Stimulated activated CD8-positive, alpha-beta memory T cell treated with anti-CD3 and anti-CD28 coated beads, Interleukin-4, amount 100 ng/mL, for 24 hours (primary cell): ENCODE measurements around the gene PLPPR3.
A peak's percentile ranks its signal among the peaks of the same experiment; 100 is the strongest.

ENCODE experiments used
- DNase-seq: peaks from one replicate; pipeline ENCODE4 v3.0.0-alpha.2; 2020; ENCODE audit warnings: low read depth

Gene PLPPR3, protein sequence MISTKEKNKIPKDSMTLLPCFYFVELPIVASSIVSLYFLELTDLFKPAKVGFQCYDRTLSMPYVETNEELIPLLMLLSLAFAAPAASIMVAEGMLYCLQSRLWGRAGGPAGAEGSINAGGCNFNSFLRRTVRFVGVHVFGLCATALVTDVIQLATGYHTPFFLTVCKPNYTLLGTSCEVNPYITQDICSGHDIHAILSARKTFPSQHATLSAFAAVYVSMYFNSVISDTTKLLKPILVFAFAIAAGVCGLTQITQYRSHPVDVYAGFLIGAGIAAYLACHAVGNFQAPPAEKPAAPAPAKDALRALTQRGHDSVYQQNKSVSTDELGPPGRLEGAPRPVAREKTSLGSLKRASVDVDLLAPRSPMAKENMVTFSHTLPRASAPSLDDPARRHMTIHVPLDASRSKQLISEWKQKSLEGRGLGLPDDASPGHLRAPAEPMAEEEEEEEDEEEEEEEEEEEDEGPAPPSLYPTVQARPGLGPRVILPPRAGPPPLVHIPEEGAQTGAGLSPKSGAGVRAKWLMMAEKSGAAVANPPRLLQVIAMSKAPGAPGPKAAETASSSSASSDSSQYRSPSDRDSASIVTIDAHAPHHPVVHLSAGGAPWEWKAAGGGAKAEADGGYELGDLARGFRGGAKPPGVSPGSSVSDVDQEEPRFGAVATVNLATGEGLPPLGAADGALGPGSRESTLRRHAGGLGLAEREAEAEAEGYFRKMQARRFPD

DNA sequence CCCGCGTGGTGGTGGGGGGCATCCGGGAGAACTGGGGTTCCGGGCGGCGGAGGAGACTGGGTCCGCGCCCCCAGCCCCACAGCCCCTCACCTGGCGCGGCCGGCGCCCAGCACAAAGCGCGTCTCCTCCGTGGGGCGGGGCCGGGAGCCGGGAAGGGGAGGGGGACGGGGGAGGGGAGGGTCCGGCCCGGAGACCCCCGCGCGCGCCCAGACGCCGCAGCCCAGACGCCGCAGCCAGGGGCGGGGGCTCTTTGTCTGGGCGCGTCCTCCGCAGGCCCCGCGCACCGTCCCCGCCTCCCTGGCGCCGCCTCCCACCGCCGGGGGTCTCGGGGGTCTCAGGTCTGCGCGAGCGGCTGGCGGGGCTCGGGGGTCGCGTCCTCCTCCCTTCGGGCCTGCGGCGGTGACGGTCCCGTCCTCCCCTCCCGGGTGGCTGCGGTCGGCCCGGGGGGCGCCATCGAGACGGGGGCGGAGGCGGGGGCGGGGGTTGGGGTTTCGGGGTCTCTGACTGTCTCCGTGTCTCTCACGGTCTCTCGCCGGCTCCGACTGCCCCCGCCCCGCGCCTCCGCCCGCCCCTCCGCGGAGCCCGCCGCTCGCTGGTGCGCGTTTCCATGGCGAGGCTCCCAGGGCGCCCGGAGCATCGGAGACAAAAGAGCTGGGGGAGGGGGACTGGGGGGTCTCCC lies at the start of gene PLPPR3:
PLPPR3 (minus strand) TSS at position 131 of the 679 bp plus-strand sequence. CDS start 396 bp downstream, outside the sequence.
- no peak for DNase-seq

DNA sequence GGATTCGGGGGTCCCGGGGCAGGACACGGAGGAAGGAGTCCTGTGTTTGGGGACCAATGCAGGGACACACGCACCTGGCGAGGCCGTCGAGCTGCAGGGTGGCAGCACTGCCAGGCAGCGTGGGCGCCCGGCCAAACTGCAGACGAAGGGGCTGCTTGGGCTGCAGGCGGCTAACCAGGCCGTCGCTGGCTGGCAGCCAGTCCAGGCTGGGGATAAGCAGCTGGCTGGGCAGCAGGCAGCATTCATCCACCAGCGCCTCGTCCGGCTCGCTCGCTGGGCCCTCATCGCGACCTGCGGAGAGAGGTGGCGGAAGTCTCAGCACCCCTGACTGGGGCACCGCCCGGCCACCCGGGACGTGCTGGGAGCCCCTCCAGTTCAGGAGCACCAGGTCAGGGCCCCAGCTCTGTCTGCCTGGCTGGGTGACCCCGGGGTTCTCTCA lies 49.2 kb upstream of the PLPPR3 start:
- DNase-seq, result no peak

DNA sequence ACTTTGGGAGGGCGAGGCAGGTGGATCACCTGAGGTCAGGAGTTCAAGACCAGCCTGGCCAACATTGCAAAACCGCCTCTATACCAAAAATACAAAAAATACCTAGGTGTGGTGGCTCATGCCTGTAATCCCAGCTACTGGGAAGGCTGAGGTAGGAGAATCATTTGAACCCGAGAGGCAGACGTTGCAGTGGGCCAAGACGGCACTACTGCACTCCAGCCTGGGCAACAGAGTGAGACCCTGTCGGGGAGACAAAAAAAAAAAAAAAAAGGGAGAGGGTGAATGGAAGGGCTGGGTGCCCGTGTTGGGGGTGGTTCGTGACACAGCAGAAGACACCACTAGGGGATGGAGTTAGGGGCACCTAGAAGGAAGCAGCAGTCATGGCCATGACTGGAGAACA lies 48.6 kb upstream of the PLPPR3 start:
- no peak for DNase-seq

DNA sequence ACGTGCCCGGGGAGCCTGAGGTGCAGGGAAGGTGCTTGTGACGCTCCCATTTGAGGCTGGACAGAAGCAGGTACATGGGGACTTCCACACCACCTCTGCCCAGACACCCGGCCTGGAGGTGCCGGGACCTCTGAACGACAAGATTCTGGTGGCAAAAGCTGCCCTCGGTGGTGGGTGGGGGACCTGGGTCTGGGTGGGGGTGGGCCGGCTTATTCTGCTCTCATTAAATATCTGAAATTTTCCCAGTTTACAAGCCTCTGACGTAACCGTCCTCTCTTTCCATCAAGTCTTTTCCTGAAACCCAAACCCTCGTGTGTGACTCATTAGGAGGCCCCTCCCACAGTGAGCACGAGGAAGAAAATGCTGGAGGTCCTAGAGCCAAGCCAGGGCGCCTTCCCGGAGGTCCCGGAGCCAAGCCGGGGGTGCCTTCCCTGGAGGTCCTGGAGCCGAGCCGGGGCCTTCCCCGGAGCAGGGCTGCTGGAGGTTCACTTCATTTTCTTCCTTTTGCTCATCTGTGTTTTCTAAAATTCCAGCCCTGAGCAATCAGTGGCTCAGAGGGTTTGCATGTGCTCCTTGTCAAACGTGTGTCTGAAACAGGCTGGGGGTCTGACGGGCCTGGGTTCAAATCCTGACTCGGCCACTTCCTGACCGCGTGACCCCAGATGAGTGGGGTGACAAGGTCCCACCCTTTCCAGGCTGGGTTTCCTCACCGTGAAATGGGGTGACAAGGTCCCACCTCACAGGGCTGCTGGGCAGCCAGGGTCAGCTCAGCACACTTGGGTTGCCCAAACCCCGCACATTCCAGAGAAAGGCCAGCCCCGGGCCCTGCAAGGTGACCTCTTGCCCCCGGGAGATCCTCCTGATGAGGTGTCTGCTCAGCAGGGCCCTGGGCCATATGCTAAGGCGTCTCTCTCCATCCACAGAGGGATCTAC lies 47.8 kb upstream of the PLPPR3 start:
- DNase-seq, result no peak

DNA sequence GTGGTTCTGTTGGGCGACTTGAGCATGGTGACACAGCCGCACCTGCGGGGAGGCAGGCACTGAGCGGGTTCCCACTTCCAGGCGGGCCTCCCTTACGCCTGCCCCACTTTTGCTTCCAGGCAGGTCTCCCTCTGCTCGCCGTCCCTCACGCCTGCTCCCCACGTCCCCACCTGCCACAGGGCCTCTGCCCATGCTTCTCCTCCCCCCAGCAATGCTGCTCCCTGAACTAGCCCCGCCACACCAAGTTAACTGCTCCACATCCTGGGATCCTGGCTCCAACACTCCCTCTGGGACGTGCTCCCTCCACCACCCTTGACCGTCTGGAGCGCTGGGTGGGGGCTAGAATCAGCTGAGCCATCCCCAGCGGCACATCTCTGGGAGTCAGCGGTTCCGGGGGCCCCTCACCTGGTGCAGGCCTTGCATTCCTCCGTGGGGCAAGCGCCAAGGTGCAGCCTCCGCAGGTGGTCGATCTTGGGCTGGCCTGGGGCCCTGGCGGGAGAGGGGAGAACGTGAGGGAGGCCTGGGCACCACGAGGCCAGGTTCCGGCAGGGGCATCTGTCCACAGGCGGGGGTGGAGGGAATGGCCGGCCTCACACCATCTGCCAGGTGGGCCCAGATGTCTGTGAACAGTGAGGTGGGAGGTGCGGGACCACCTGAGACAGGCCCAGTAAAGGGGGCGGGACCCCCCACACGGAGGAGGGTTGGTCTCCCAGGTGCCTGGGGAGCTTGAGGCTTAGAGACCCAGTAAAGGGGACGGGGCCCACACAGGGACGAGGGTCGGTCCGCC lies 46.9 kb upstream of the PLPPR3 start:
- no peak for DNase-seq

DNA sequence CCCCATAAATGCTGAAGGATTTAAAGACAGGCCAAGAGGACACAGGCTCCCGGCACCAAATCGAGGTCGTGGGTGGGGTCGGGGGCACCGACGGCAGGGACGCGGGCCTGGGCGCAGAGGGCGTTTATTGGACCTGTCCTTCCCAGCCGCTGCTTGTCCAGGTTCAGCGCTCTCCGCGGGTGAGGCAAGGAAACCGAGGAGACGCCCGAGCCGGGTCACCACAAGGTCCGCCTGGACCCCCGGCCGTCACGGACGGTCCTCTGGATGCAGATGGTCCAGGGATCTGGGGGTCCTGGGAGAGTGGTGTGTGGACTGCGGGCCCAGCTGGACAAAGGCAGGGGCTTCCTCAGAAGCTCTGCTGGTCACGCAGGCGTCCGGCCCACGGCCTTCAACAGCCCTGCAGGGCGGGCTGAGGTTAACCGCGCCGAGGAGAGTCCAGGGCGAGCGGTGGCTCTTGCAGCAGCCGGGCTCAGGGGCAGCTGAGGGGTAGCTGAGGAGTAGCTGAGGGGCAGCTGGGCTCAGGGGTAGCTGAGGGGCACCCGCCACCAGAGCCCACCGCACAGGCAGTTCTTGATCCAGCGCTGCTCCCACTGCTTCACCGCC lies 46.2 kb upstream of the PLPPR3 start:
- DNase-seq, result no peak

DNA sequence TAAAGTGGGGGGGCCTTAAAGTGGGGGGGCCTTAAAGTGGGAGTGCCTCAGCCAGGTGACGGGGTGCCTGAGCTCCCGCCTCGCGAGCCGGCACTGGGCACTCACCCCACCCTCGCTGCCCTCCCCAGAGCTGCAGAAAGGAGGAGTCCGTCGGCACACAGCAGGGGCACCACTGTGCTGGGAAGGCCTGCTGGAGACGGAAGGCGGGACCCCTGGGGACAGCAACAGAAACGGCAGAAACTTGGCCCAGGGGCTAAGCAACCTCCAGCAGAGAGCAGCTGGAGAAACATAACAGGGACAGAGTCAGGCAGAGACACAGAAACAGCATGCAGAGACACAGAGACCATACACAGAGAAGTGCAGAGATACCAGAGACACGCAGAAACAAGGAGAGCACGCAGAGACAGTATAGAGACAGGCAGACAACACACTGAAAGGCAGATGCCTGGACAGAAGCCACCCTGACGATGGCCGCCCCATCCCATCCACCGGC lies 45.6 kb upstream of the PLPPR3 start:
- DNase-seq, result no peak

DNA sequence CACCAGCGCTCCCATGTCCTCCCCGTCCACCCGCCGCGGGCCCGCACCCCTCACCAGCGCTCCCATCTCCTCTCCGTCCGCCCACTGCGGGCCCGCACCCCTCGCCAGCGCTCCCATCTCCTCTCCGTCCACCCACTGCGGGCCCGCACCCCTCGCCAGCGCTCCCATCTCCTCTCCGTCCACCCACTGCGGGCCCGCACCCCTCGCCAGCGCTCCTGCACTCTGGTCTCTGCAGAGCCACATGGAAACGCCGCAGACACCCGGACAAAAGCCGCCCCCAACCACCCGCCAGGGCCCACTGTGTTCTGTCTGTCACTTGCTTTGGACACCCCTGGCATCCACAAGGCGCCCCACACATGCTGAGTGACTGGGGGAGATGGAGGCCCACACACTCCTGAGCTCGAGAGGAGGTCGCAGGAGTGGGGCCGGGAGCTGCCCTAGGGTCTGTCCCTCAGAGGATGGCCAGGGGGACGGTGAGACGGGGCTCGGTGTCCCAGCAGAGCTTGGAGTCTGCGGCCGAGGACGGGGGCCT lies 45.1 kb upstream of the PLPPR3 start:
- DNase-seq, result no peak

DNA sequence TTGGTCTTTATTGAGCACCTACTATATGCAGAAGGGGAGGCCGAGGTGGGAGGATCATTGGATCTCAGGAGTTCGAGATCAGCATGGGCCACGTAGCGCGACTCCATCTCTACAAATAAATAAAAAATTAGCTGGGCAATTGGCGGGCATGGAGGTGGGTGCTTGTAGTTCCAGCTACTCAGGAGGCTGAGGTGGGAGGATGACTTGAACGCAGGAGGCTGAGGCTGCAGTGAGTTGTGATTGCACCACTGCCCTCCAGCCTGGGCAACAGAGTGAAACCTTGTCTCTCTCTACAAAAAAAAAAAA lies 41.5 kb upstream of the PLPPR3 start:
- DNase-seq, result no peak

DNA sequence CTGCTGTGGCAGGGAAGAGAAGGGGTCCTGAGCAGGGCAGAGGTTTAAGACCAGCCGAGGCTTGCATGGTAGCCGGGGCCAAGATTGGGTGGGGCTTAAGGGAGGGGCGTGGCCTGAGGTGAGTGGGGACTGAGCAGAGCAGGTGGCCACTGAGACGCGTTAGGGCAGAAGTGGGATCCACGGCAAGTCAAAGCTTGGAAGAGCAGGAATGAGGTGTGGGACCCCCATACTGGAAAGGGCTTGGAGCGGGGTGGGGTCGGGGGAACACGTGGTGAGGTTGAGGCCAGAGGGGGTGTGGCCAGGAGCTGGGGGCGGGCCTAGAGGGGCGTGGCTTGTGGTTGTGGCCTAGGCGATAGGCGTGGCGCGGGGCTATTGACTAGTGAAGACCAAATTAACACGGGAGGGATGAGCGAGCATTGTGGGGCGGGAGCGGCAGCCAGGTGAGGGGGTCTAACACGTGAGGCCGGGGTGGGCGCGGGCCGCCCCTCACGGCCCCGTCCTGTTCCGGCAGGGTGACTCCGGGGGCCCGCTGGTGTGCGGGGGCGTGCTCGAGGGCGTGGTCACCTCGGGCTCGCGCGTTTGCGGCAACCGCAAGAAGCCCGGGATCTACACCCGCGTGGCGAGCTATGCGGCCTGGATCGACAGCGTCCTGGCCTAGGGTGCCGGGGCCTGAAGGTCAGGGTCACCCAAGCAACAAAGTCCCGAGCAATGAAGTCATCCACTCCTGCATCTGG lies 41.0 kb upstream of the PLPPR3 start:
- peak; percentile 60 for DNase-seq

DNA sequence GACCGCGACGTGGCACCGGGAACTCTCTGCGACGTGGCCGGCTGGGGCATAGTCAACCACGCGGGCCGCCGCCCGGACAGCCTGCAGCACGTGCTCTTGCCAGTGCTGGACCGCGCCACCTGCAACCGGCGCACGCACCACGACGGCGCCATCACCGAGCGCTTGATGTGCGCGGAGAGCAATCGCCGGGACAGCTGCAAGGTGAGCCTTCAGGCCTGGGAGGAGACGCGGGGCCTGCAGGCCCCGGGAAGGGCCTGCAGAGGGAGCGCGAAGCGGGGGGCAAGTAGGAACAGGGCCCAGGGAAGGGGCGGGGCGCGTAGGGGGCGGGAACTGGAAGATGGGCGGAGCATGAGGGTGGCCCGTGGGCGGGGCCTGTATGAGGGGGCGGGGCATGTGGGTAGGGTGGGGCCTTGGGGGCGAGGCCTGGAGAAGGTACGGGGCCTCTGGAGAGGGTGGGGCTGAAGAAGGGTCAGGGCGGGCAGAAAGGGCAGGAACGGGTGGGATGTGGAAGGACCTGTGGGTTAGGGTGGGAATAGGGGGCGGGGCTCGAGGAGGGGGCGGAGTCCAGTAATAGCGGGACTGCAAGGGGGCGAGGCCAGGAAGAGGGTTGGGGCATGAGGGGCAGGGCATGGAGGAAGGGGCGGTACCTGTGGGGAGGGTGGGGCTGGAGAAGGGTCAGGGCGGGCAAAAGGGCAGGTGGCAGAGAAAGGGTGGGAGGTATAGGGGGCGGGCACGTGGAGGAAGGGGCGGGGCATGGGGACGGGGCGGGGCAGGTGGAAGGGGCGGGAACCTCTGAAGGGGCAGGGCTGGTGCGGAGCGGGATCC lies 40.2 kb upstream of the PLPPR3 start:
- peak; percentile 44 for DNase-seq

DNA sequence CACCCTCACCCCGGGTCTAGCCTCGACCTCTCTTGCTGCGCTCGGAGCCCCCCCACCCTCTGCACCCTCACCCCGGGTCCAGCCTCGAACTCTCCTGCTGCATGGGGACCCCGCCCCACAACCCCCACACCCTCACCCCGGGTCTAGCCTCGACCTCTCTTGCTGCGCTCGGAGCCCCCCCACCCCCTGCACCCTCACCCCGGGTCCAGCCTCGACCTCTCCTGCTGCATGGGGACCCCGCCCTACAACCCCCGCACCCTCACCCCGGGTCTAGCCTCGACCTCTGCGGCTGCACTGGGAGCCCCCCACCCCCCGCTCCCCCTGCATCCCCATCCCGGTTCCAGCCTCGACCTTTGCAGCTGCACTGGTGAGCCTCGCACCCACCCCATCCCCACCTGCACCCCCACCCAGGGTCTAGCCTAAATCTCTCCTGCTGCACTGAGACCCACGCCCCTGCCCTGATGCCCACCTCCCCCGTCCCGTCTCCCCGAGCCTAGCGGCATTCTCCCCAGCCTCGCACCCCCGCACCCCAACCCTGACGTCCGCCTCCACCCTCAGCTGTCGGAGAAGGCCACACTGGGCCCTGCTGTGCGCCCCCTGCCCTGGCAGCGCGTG lies 39.5 kb upstream of the PLPPR3 start:
- DNase-seq, result no peak

DNA sequence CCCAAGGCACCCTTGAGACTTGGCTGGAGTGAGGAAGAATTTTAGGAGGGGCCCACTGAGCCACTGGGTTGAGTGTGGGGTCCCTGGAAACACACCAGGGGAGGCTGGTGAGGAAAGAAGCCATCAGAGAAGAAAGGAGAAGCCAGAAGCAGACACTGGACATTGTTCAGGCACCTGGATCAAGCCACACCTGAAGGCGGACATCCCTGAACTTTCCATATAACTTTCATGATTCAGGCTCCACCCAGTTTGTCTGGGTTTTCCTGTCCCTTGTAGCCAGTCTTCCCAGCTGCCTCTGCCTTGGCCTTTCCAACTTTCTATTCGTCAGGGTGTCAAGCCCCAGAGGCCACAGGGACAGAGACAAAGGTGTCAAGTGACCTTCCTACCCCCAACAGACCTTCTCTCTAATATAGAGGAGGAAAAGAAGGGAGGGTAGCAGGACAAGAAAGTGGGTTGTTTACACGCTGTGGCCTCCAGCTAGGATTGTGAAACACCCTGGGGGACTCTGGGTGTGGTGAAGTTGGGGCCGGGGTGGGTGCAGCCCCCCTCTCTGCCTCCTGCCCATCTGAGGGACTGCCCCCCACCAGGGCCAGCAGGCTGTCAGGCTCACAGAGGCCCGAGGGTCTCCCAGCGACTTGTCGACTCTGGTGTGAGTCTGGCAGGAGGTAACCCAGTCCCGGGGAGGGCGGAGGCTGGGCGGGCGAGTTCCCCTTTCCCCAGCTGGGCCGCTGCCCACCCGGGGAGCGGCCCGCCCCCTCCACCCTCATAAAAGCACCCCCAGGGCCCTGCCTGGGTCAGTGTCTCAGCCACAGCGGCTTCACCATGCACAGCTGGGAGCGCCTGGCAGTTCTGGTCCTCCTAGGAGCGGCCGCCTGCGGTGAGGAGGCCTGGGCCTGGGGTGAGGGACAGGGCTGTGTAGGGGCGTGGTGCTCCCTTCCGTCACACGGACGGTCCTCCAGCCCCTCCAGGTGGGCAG lies 37.4 kb upstream of the PLPPR3 start, which contains the start of gene CFD:
CFD (plus strand) TSS at position 797 of the 976 bp plus-strand sequence; CDS start at position 823, 26 bp downstream.
- no peak for DNase-seq

DNA sequence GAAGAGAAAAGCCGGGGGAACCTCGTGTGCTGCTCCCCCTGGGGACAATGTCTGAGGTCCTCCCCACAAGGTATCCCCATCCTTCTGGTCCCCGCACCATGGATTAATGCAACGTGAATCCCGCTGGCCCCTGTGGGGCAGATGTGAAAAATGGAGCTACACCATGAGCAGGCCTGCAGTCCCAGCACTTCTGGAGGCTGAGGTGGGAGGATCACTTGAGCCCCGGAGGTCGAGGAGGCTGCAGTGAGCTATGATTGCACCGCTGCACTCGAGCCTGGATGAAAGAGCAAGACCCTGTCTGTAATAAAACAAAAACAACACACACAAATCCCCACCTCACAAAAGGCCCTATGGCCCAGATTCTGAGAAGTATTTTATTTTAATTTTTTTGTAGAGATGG lies 36.5 kb upstream of the PLPPR3 start:
- no peak for DNase-seq

DNA sequence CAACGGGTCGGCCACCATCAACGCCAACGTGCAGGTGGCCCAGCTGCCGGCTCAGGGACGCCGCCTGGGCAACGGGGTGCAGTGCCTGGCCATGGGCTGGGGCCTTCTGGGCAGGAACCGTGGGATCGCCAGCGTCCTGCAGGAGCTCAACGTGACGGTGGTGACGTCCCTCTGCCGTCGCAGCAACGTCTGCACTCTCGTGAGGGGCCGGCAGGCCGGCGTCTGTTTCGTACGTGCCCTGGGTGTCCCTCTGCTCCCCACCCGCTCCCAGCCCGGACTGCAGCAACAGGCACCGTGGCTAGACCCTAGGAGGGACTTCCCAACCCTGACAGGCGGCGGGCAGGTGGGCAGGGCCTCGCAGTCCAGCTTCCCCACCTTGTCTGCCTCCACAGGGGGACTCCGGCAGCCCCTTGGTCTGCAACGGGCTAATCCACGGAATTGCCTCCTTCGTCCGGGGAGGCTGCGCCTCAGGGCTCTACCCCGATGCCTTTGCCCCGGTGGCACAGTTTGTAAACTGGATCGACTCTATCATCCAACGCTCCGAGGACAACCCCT lies 33.9 kb upstream of the PLPPR3 start:
- no peak for DNase-seq

DNA sequence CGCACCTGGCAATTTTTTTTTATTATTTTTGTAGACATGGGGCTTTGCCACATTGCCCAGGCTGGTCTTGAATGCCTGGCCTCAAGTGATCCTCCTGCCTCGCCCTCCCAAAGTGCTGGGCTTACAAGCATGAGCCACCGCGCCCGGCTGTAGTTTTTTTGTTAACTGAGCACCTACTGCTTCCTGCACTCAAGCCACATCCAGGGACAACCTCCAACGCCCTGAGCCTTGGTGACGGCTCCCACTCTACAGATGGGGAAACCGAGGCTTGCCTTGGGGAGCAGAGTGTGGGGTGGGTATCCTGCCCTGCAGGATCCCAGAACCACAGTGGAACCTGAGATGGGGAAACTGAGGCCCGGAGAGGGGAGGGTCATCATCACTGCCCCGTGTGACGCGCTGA lies 33.4 kb upstream of the PLPPR3 start:
- no peak for DNase-seq
